ENCODE results near the gene AGBL4. TPM values are rescaled to one million over a fixed set of nuclear protein-coding genes. Genes with fewer than 3 reads are reported as not detected.

AGBL4 gene
- total and polyA plus RNA-seq, 9 of the 15 experiments (the other 6 are each of a cell fraction or from before 2014, with no cell fraction given) = 0.11 TPM; not detected in 7

DNA sequence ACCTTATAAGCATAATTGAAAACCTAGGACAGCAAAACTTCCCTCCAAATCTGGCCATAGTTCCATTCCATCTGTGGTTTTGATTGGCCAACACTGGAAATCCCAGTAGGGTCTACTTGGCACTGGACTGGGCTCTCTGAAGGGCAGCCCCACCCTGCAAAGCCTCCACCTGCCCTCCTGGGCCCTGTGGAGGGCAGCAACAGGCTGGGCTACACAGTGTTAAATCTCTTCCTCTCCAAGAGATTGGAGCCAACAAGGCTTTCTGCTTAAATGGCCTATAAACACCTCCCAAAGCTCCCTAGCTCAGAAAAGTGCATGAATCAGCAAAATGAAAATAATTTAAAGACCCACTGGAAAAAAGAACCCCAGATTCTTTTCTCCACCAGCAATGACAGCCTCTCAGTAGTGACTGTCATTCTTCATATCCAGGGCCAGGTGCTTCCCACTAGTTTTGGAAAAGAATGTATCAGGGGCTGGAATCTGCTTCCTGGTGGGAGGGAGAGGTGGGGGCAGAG, 1305.6 kb downstream of the AGBL4 start:
- H3K36me3 ChIP-seq (ENCODE audit: control insufficient read depth, insufficient read depth, low read length) = no peaks in the 10 kb centered on the region
- POLR2A ChIA-PET = no interaction called here

More for the DNA sequence above, 1305.6 kb downstream of the AGBL4 start:
- BruUV-seq (replicated peaks) = no TSS peak
- Histone ChIP-seq H3K9ac (ENCODE audit: insufficient read depth in 1 of 2, low read depth in 2 of 2, low read length in 2 of 2) (no peak overlapping the region), H3K9me1 (ENCODE audit: control insufficient read depth, insufficient read depth, low read length) (no peaks in the 10 kb centered on the region), H3K27ac (ENCODE audit: extremely low read depth, low read depth, low read length) (no peak overlapping the region), H3K4me3 (no peak overlapping the region), H3K27me3 (ENCODE audit: control insufficient read depth in 2 of 2, insufficient read depth in 2 of 2, low read length in 2 of 2) (no peaks in the 10 kb centered on the region; a peak in 1 of 5 replicates), H4K20me1 (replicated peaks; ENCODE audit: control insufficient read depth, insufficient read depth, low read length) (no peaks in the 10 kb centered on the region), H3K4me1 (replicated peaks in 1 of 2; ENCODE audit: control insufficient read depth in 2 of 2, insufficient read depth in 2 of 2, low read length in 2 of 2) (no peaks in the 10 kb centered on the region), H2AFZ (ENCODE audit: low read depth, low read length) (no peak overlapping the region), H3K79me2 (ENCODE audit: control insufficient read depth, insufficient read depth, low read length) (no peaks in the 10 kb centered on the region), H3K9me3 (replicated peaks; ENCODE audit: control insufficient read depth, insufficient read depth, low read depth, low read length) (no peaks in the 10 kb centered on the region), H3K4me2 (ENCODE audit: insufficient read depth, low read length) (no peak overlapping the region)
- no peak for FAIRE-seq
- intact Hi-C loops (cut with micrococcal nuclease) (no loop called here), in situ Hi-C loops (cut with MboI) (no loop called here)
- CTCF ChIA-PET (ENCODE audit: low intra/inter-chr PET ratio) = no interaction called here
- no peak for DNase-seq (ENCODE audit: extremely low read depth in 1 of 4, low spot score in 3 of 4)
- no peak for ATAC-seq
- no peak for TF ChIP-seq CBX5 (IDR thresholded peaks at IDR 0.05; ENCODE audit: borderline replicate concordance, low read depth)
- no peak for TF ChIP-seq ZNF23 (CRISPR knock-in tag; IDR thresholded peaks at IDR 0.05)
- TF ChIP-seq MAFF (IDR thresholded peaks at IDR 0.05; ENCODE audit: low read length) = peak; percentile 44; the same call in 1 of the 2 replicates
- TF ChIP-seq, protein P1, sequence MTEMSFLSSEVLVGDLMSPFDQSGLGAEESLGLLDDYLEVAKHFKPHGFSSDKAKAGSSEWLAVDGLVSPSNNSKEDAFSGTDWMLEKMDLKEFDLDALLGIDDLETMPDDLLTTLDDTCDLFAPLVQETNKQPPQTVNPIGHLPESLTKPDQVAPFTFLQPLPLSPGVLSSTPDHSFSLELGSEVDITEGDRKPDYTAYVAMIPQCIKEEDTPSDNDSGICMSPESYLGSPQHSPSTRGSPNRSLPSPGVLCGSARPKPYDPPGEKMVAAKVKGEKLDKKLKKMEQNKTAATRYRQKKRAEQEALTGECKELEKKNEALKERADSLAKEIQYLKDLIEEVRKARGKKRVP (CRISPR knock-in tag; IDR thresholded peaks at IDR 0.05) = no peak
- TF ChIP-seq MAFK (IDR thresholded peaks at IDR 0.05; ENCODE audit: low read length) = peak; percentile 50; the same call in 1 of the 2 replicates
- TF ChIP-seq, protein P2, sequence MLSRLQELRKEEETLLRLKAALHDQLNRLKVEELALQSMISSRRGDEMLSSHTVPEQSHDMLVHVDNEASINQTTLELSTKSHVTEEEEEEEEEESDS (CRISPR knock-in tag; IDR thresholded peaks at IDR 0.05) = no peak
- TF ChIP-seq, protein P3, sequence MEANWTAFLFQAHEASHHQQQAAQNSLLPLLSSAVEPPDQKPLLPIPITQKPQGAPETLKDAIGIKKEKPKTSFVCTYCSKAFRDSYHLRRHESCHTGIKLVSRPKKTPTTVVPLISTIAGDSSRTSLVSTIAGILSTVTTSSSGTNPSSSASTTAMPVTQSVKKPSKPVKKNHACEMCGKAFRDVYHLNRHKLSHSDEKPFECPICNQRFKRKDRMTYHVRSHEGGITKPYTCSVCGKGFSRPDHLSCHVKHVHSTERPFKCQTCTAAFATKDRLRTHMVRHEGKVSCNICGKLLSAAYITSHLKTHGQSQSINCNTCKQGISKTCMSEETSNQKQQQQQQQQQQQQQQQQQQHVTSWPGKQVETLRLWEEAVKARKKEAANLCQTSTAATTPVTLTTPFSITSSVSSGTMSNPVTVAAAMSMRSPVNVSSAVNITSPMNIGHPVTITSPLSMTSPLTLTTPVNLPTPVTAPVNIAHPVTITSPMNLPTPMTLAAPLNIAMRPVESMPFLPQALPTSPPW (CRISPR knock-in tag; IDR thresholded peaks at IDR 0.05) = no peak
- peak; percentile 52; the same call in 1 of the 2 replicates for TF ChIP-seq MAFG (tag; conservative IDR thresholded peaks at IDR 0.05)
- TF ChIP-seq, protein P4, sequence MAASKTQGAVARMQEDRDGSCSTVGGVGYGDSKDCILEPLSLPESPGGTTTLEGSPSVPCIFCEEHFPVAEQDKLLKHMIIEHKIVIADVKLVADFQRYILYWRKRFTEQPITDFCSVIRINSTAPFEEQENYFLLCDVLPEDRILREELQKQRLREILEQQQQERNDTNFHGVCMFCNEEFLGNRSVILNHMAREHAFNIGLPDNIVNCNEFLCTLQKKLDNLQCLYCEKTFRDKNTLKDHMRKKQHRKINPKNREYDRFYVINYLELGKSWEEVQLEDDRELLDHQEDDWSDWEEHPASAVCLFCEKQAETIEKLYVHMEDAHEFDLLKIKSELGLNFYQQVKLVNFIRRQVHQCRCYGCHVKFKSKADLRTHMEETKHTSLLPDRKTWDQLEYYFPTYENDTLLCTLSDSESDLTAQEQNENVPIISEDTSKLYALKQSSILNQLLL (CRISPR knock-in tag; IDR thresholded peaks at IDR 0.05; ENCODE audit: borderline replicate concordance) = no peak
- TF ChIP-seq, protein P5, sequence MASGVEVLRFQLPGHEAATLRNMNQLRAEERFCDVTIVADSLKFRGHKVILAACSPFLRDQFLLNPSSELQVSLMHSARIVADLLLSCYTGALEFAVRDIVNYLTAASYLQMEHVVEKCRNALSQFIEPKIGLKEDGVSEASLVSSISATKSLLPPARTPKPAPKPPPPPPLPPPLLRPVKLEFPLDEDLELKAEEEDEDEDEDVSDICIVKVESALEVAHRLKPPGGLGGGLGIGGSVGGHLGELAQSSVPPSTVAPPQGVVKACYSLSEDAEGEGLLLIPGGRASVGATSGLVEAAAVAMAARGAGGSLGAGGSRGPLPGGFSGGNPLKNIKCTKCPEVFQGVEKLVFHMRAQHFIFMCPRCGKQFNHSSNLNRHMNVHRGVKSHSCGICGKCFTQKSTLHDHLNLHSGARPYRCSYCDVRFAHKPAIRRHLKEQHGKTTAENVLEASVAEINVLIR (CRISPR knock-in tag; IDR thresholded peaks at IDR 0.05) = no peak
- TF ChIP-seq C11orf30 (IDR thresholded peaks at IDR 0.05; ENCODE audit: low read depth) = peak; percentile 49; the same call in 1 of the 2 replicates
- TF ChIP-seq ZNF644 (tag; IDR thresholded peaks at IDR 0.05; ENCODE audit: low read depth) = no peak
- TF ChIP-seq ZNF766 (CRISPR knock-in tag; conservative IDR thresholded peaks at IDR 0.05) = no peak
- TF ChIP-seq ZNF140 (CRISPR knock-in tag; IDR thresholded peaks at IDR 0.05) = no peak
- no peak for TF ChIP-seq SIX5 (IDR thresholded peaks at IDR 0.05; ENCODE audit: borderline replicate concordance in 1 of 2, insufficient read depth in 1 of 2, low read depth in 1 of 2, low read length in 2 of 2)
- TF ChIP-seq ZNF316 (IDR thresholded peaks at IDR 0.05) = peak; percentile 45; the same call in 1 of the 2 replicates
